ENCODE measurements around the gene SNF8.
A peak's percentile ranks its signal among the peaks of the same experiment; 100 is the strongest.

SNF8 gene

DNA sequence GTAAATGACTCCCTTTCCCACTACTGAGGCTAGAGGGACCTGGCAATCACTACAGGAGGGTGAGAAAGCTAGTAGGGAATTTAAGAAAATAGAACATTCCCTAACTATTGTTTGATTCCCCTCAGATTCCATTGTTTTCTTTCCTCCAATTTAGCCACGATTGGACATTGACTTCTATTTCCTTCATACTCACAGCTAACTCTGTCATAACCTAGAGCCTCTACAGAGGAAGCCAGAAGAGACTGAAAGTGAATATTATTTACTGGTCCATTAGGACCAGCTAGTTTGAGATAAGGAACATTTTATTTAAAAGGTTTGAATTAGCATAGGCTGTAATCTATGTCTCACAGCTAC lies 14.9 kb downstream of the SNF8 start:
- no peak for DNase-seq (ENCODE audit: low read depth)

DNA sequence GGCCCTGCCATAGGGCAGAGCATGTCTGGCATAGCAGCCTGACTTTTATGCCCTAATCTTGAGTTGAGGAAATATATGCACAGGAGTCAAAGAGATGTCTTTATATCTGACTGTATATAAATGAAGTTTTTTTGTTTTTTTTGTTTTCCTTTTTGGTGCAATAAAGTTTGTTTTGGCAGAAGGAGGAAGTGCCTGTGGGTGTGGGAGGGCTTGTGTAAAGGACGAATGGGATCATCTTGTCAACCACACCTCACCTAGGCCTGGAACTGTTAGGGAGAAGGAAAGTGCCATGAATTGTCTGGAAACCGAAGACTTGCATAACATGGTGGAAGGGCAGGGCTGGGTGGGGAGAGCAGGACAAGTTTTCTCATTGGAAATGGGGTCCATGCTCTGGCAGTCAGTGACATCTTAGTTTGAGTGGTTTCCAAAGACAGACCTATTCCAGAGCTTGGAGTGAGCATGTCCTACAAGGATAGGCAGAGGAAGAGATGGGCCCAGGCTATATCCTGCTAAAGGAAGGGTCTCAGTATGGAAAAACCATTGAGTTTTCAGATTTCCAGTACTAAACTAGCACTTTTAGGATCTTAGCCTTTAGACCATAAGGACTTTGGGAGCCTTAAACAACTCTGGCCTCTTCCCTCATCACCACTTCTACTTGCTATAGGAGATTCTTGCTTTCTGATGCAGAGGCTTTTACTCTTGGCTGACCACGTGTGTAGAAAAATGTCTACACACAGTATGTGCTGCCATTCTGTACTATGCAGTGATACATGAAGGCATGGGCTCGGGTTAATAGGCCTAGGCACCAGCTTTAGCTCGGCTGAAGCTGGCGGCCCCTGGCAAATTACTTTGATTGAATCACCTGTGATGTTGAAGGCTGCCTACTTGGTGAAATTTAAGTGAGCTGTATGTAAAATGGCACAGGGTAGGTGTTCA lies 15.5 kb downstream of the SNF8 start:
- no peak for DNase-seq (ENCODE audit: low read depth)

DNA sequence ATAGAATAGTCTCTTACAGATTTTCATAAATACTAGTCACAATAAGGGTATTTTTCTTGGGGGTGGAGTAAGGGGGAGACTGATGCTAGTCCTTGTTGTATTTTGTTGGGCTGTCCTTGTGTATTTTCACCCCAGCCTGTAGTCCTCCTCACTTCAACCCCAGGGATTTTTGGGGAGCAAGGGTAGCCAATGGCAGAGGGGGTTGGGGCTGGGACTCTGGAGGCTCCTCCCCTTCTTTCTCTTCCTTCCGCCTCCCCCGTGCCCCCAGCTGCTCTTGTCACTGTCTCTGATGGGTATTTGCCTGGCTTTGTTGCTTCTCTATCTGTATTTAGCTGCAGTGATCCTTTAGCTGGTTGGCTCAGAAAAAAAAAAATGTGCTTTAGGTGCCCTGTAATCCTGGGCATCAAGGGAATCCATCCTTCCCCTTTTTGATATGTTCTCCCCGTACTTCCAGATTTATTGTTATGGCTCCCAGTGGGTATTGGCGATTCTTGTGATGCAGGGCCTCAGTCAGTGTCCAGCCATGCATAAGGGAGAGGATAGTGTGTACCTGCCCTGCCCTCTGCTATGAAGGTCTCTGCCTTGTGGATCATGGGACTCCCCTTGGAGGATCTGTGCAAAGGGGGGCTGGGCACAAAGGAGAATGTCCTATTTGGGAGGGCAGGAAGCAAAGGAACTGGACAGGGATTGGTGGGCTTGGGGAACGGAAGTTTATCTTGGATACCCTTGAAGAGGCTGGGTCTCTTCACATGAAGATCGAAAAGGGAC lies 16.5 kb downstream of the SNF8 start:
- DNase-seq (ENCODE audit: low read depth), result no peak

DNA sequence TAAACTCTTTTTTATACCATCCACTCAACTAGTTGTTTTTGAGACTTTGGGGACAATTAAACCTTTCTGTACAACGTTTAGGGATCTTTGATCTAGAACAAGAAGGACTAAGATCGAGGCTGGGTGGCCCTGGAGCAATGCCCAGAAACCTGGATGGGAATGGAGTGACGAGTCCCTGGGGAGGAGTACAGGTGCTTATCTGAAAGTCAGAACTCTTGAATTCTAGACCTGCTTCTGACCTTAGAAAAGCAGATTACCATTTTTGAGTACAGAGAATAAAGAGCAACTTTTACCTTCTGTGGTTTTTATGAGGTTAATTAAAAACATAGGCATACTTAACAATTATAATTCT lies 18.7 kb downstream of the SNF8 start:
- DNase-seq (ENCODE audit: low read depth), result no peak

DNA sequence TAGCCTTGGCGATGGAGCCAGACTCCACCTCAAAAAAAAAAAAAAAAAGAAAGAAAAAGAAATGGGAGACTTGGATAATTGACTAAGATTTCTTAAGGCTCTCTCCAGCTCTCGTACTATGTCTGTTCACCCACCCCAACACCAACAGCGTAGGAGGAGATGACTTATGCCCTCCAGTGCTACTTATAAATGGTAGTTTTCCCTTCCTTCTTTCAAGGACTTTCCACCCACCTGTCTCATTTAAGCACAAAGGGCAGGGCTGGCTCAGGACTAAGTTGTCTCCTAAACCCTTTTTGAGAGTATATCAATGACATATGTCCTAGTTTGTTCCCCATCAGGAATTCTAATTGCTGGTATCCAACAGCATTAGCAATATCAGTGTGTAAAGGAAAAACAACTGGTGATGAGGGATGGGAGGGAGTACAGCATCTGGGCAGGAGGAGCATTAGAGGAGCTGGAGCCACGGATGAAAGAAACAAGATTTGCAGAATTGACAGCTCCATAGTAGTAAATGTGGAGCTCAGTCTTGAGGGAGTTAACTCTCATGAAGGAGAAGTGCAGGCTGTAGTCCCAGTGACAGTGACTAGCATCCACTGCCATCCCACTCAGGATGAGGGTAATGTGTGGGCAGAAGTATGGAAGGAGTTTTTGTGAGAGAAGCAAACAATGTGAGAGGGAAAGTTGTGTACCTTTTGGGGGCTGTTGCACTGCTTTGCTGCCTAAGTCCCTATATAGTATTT lies 19.2 kb downstream of the SNF8 start:
- DNase-seq (ENCODE audit: low read depth), result no peak

DNA sequence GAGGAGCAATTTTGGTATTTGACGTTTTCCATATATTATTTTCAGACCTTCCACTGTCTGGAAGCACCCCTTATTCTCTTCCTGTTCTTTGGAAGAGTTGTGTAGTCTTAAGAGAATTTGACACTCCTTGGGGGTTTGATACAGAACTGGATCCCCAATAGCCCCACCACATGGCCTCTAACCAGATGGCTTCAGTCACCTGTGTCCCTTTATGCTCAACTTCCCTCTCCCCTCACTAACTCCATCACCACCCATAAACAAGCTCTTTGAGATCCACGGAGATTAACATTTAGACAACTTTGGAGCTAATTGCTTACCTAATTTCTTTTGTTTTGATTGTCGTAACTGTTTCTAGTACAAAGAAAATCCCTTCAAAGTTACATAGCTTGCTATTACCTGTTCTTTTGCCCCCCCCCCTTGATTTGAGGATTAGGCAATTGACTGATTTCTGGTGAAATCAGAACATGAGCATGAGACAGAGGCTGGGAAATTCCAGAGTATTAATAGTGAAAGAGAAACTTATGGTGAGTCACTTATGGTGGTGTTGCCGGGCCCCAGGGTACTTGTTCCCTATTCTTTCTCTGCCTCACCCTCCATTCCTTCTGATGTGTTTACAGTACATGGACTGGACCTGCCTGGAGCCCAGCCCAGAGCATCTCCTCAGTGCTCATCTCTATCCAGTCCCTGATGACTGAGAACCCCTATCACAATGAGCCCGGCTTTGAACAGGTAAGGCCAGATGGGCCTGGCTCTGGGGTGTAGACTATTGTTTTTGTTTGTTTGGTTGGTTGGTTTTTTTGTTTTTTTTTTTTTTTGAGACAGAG lies 29.0 kb downstream of the SNF8 start:
- no peak for DNase-seq (ENCODE audit: low read depth)

DNA sequence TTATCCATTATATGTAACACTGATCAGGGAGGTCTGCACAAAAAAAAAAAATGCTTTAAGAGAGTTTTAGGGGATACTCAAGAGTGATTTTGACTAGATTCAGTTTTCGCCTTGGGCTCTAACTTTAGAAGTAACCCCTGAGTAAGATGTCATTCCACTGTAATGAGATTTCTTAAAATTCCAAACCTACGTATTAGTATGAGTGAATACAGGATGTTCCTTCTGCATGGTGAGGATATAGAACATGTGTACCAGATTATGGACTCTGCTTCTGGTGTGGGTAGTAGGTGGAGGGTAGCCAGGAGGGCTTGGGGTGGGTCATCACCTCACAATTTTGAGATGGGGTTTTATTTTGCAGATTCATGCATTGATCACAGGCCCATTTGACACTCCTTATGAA lies 32.2 kb downstream of the SNF8 start:
- no peak for DNase-seq (ENCODE audit: low read depth)

DNA sequence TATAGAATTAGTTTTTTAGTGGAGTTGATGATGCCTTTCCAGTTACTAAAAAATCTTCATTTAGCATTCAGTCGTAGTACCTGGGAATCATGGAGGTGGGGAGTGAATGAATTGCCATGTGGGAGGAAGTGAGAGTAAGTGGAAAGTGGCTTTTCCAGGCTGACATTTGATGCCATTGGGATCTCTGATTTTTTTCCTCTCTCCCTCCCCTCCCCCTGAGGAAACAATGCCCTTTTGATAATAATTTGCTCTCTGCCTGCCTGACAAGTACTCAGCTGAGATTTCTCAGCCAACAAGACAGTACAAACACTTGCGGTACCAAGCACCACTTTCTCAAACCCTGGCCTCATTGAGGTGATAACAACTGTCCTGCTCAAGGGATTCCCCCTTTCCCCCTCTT lies 34.3 kb downstream of the SNF8 start:
- no peak for DNase-seq (ENCODE audit: low read depth)

DNA sequence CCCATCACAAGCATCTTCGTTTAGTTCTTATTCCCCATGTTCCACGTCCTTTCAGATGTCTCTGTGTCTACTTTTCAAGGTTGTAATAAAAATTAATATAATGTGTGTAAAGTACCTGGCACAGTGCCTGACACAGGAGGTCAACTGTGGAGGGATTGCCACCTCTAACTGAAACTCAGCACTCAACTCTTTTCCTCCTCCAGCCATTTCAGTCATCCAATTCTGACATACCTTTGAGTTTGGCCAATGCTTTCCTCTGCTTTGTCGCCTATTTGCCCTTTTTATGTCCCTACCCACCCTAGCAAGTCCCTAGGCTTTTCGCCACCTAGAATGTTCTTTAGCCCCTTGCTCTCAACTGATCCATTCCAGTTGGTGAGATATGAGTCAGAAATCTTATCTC lies 34.9 kb downstream of the SNF8 start:
- DNase-seq (ENCODE audit: low read depth), result no peak

DNA sequence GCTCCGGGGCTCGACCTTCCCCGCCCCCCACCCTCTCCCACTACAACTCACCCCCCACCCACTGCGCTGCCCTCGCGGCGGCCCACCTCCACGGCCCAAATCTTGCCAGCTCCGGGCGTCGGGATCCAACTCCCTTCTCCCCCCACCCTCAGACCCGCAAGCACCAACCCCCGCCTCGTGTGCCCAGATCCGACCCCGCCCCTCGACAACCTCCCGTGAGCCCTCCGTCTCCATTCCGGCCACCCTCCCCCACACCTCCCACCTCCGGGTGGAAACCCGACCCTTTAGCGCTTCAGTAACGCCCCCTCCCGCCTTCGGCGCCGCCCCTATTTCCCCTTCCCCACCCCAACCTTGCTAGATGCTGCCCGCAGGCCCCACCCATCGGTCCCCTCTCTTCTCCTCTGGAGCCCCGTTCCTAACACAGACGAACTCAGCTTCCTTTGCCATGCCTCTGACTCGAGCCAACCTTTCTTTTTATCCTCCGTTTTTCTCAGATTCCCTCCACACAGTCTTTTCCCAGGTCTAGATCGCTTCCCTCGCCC lies 35.7 kb downstream of the SNF8 start:
- DNase-seq (ENCODE audit: low read depth), result peak; percentile 67

DNA sequence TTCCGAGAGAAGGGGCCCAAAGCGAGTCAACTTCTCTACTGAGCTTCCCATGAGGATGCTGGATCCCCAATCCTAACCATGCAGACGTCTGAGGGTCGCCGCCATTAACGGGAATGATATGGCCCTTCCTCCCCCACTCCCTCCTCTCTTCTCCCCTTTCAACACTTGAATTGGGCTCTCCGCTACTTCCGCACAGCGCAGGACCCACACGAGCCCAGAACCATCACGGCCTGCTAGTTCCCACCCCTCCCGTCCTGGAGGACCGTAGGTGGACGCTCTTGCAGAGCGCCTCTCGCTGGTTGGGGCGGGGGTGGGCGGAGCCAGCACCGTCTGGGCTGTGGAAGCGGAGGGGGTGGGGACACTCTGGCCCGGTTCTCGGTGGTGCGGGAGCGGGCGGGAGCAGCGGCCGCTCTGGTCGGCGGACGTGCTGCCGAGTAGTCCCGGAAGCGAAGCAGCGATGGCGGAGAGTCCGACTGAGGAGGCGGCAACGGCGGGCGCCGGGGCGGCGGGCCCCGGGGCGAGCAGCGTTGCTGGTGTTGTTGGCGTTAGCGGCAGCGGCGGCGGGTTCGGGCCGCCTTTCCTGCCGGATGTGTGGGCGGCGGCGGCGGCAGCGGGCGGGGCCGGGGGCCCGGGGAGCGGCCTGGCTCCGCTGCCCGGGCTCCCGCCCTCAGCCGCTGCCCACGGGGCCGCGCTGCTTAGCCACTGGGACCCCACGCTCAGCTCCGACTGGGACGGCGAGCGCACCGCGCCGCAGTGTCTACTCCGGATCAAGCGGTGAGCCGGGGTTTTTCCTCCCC lies 36.4 kb downstream of the SNF8 start, which contains the start of gene UBE2Z:
Gene UBE2Z, plus strand, starts transcription at position 361 of the 797 bp plus-strand sequence. Its CDS starts 97 bp downstream, at position 458.
- peak; percentile 86 for DNase-seq (ENCODE audit: low read depth)

DNA sequence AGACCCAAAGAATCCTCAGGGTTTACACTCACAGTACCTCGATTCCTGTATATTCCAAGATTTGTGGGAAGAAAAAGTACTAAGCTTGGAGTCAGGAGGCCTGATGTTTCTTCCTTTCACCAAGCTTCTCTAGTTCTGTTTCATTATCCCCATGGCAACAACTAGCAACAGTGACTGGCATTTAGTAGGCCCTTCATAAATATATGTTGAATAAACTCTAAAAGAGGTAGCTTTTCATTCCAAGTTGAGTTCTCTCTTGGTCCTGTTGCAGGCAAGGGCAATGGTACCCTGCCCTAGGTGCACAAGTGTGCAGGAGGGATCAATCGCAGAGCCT lies 37.0 kb downstream of the SNF8 start:
- DNase-seq (ENCODE audit: low read depth), result no peak

DNA sequence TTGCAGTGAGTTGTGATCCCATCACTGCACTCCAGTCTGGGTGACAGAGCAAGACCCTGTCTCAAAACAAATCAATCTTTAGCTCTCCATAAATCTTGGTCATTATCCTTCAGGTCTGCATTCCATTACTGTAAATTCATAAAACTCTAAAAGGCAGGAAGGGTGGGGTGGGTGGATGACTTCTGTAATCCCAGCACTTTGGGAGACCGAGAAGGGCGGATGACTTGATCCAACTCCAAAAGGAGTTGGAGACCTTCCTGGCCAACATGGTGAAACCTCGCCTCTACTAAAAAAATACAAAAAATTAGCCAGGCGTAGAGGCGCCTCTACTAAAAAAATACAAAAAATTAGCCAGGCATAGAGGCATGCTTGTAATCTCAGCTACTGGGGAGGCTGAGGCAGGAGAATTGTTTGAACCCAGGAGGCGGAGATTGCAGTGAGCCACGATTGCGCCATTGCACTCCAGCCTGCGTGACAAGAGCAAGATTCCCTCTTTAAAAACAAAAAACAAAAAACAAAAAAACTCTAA lies 38.6 kb downstream of the SNF8 start:
- no peak for DNase-seq (ENCODE audit: low read depth)

DNA sequence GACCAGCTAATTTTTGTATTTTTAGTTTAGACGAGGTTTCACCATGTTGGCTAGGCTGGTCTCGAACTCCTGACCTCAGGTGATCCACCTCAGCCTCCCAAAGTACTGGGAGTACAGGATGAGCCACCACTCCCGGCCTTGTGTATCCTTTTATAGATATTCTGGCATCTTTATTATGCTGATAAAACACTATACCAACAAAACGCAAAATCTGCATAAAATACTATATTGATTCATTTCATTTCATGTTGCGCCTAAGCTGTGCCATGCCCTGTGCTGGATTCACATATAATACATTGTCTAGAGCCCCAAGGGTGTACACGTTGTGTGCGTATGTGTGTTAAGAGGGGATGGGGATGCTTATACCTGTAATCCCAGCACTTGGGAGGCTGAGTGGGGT lies 40.2 kb downstream of the SNF8 start:
- DNase-seq (ENCODE audit: low read depth), result no peak

DNA sequence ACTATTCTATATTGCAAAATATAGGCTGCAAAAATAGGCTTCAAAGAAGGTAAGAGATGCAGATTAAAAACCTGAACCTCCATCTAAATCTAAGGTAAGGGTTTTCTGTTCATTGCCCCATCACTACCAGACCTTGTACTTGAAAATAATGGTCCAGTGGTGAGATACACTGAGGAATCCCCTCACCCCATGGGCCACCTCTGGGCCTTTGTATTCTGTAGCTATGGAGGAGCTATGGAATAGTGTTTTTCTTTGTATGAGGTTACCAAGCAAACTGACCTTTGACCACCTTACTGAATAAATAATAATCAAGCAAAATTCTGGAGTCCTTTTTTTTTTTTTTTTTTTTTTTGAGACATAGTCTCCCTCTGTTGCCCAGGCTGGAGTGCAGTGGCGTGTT lies 41.2 kb downstream of the SNF8 start:
- no peak for DNase-seq (ENCODE audit: low read depth)

DNA sequence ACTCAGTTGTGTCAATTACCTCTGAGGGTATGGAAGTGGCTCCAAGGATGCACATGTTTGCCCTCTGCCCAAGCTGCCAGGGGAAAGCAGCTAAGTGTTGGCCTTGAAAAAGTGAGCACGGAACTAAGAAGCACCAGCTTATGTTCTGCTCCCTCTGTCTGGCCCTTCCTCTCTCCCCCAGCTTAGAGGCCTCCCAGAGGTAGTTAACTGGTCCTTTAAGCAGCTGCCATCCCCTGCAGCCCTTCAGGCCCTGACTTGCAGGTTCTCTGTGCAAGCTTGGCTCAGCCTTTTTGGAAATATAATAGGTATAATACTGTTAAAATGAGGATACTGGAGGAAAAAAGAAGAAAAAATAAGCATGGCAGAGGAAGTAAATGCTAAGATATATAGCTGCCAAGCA lies 43.4 kb downstream of the SNF8 start:
- DNase-seq (ENCODE audit: low read depth), result no peak

DNA sequence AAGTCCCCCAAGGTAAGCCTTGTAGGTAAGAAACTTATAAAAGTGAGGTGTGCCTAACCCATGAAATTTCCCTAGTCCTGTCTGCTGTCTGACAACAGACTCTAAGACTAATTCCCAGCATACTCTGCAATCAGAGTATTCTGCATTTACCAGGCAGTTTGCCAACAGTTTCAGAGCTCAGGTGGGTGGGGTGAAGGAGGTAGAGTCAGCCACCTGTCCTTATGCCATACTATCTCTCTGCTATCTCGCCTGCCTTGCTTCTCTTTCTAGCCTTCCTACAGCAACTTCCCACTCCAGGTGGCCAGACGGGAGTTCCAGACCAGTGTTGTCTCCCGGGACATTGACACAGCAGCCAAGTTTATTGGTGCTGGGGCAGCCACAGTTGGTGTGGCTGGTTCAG lies 49.8 kb downstream of the SNF8 start:
- DNase-seq (ENCODE audit: low read depth), result no peak

DNA sequence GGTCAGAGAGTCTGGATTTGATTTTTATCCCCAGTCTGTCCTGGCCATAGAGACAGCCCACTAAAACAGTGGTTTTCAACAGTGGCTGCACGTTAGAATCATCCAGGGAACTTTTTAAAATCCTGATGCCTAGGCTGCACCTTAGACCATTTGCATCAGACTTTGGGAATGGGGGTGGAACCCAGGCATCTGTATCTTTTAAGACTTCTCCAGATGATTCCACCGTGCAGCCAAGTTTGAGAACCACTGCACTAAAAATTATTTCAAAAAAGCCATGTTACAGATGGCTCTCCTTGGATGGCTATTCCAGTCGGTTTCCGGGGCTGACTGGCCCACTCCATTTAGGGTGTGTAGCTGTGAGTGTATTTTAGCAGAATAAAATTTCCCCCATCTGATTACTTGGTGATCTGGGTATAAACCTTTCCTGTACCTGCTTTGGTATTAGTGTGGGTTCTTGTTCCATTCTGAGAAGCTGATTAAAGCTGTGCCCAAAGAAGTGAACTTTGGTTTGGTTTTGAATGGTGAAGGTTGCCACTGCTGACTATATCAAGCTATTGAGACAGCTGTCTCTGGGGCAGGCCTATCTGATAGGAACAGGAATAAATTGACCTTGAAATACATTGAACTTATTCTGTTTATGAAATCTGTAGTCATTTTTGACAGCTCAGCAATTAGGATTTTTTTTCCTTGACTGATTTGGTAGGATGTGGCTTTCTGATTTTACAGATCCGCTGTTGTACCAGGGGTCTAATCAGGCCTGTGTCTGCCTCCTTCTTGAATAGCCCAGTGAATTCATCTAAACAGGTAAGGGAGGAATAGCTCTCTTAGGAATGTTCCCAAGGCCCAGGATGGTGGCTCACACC lies 50.8 kb downstream of the SNF8 start:
- no peak for DNase-seq (ENCODE audit: low read depth)

DNA sequence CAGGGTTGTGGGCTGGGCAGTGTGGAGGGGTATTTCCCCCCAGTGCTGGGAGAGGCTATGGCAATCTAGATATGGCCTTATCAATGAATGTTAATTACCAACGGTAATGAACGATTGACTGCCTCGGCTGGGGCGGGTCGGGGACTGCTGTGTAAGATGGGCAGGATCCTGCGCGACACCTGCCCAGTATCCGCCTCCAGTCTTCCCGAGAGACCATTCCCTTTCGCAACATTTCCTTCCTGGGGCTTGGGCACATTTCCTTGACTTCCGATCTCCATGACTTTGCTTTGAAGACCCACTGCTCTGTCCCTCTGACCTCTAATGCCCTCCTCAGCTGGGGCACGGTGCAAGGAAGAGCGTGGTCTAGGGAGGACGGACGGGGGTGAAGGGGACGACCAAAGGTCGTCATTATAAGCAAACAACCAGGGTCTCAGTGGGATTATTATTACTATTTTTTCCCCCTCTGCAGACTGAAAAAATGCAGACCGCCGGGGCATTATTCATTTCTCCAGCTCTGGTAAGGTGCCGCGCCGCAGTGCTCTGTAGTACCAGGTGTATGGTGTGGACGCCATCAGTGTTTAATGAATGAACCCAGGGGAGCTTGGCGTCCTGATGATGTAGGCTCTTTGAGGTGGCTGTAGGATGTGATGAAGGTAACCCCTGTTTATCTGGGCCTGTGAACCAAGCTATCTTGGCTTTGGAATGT lies 51.5 kb downstream of the SNF8 start:
- DNase-seq (ENCODE audit: low read depth), result no peak

Measured in activated T-helper 1 cell treated with Interleukin-2 at 50 U/mL for 16 hours (primary cell).